HEK293 (cell line): ENCODE results near the gene RALGAPA2.

Experiments
- FEZF1 ChIP-seq: fragments of 450-650 bp; formaldehyde crosslinking; IDR thresholded peaks from 2 replicates; pipeline ENCODE4 v1.5.1; 2016; ENCODE audit warnings: missing biosample characterization, missing genetic modification characterization
- HOXC10 ChIP-seq: sonication (generic); formaldehyde crosslinking; IDR thresholded peaks from 2 replicates; pipeline ENCODE4 v1.8.1; 2023; ENCODE audit warnings: mild to moderate bottlenecking, missing genetic modification reagents
- KLF1 ChIP-seq: fragments of 450-650 bp; formaldehyde crosslinking; IDR thresholded peaks from 2 replicates; pipeline ENCODE4 v1.5.1; 2016; ENCODE audit warnings: missing biosample characterization, missing genetic modification characterization
- MZF1 ChIP-seq: fragments of 450-650 bp; formaldehyde crosslinking; IDR thresholded peaks from 2 replicates; pipeline ENCODE4 v1.5.1; 2017; ENCODE audit warnings: missing biosample characterization, missing genetic modification characterization, borderline replicate concordance
- ZBTB21 ChIP-seq: fragments of 450-650 bp; formaldehyde crosslinking; IDR thresholded peaks from 2 replicates; pipeline ENCODE4 v1.5.1; 2017; ENCODE audit warnings: missing biosample characterization, missing genetic modification characterization
- ZBTB44 ChIP-seq: fragments of 450-650 bp; IDR thresholded peaks from 2 replicates; pipeline ENCODE4 v1.5.1; 2018; ENCODE audit warnings: missing biosample characterization, mild to moderate bottlenecking, missing genetic modification characterization
- ZBTB8A ChIP-seq: fragments of 450-650 bp; formaldehyde crosslinking; IDR thresholded peaks from 2 replicates; pipeline ENCODE4 v1.5.1; 2016; ENCODE audit warnings: missing biosample characterization, missing genetic modification characterization
- ZFHX2 ChIP-seq: fragments of 450-650 bp; formaldehyde crosslinking; conservative IDR thresholded peaks from 2 replicates; pipeline ENCODE4 v1.5.1; 2016; ENCODE audit warnings: missing biosample characterization, missing genetic modification characterization
- ZFP37 ChIP-seq: fragments of 450-650 bp; formaldehyde crosslinking; IDR thresholded peaks from 2 replicates; pipeline ENCODE4 v1.5.1; 2016; ENCODE audit warnings: missing biosample characterization, missing genetic modification characterization
- ZFP69B ChIP-seq: fragments of 450-650 bp; formaldehyde crosslinking; IDR thresholded peaks from 2 replicates; pipeline ENCODE4 v1.5.1; 2016; ENCODE audit warnings: missing biosample characterization, missing genetic modification characterization
- ZNF112 ChIP-seq: fragments of 450-650 bp; formaldehyde crosslinking; IDR thresholded peaks from 2 replicates; pipeline ENCODE4 v1.5.0; 2017; ENCODE audit warnings: missing biosample characterization, missing genetic modification characterization
- ZNF138 ChIP-seq: fragments of 450-650 bp; formaldehyde crosslinking; IDR thresholded peaks from 2 replicates; pipeline ENCODE4 v1.5.1; 2016; ENCODE audit warnings: missing biosample characterization, missing genetic modification characterization, borderline replicate concordance
- ZNF16 ChIP-seq: fragments of 450-650 bp; formaldehyde crosslinking; IDR thresholded peaks from 2 replicates; pipeline ENCODE4 v1.5.1; 2016; ENCODE audit warnings: low read depth, missing biosample characterization, missing genetic modification characterization
- ZNF223 ChIP-seq: fragments of 450-650 bp; formaldehyde crosslinking; IDR thresholded peaks from 2 replicates; pipeline ENCODE4 v1.5.1; 2016; ENCODE audit warnings: missing biosample characterization, missing genetic modification characterization
- ZNF302 ChIP-seq: fragments of 450-650 bp; formaldehyde crosslinking; IDR thresholded peaks from 2 replicates; pipeline ENCODE4 v1.5.1; 2016; ENCODE audit warnings: missing biosample characterization, missing genetic modification characterization, low read depth
- ZNF335 ChIP-seq: fragments of 450-650 bp; formaldehyde crosslinking; conservative IDR thresholded peaks from 2 replicates; pipeline ENCODE4 v1.5.1; 2016; ENCODE audit warnings: missing biosample characterization, missing genetic modification characterization
- ZNF354C ChIP-seq: fragments of 450-650 bp; formaldehyde crosslinking; IDR thresholded peaks from 2 replicates; pipeline ENCODE4 v1.5.1; 2016; ENCODE audit warnings: missing biosample characterization, missing genetic modification characterization, low read depth, borderline replicate concordance
- ZNF366 ChIP-seq: fragments of 450-650 bp; formaldehyde crosslinking; conservative IDR thresholded peaks from 2 replicates; pipeline ENCODE4 v1.5.1; 2016; ENCODE audit warnings: missing biosample characterization, missing genetic modification characterization
- ZNF394 ChIP-seq: fragments of 450-650 bp; formaldehyde crosslinking; IDR thresholded peaks from 2 replicates; pipeline ENCODE4 v1.5.1; 2016; ENCODE audit warnings: missing biosample characterization, missing genetic modification characterization, mild to moderate bottlenecking, moderate library complexity, borderline replicate concordance
- ZNF571 ChIP-seq: fragments of 450-650 bp; formaldehyde crosslinking; IDR thresholded peaks from 2 replicates; pipeline ENCODE4 v1.5.0; 2017; ENCODE audit warnings: missing biosample characterization, missing genetic modification characterization
- ZNF585B ChIP-seq: fragments of 450-650 bp; formaldehyde crosslinking; IDR thresholded peaks from 2 replicates; pipeline ENCODE4 v1.5.1; 2016; ENCODE audit warnings: missing biosample characterization, missing genetic modification characterization
- ZNF629 ChIP-seq: fragments of 450-650 bp; formaldehyde crosslinking; IDR thresholded peaks from 2 replicates; pipeline ENCODE4 v1.5.1; 2017; ENCODE audit warnings: missing biosample characterization, missing genetic modification characterization
- ZNF658 ChIP-seq: fragments of 450-650 bp; formaldehyde crosslinking; IDR thresholded peaks from 2 replicates; pipeline ENCODE4; 2016; ENCODE audit warnings: missing biosample characterization, missing genetic modification characterization
- ZNF677 ChIP-seq: fragments of 450-650 bp; IDR thresholded peaks from 2 replicates; pipeline ENCODE4 v1.5.0; 2018; ENCODE audit warnings: missing biosample characterization, mild to moderate bottlenecking, missing genetic modification characterization, moderate library complexity
- ZSCAN16 ChIP-seq: fragments of 450-650 bp; formaldehyde crosslinking; IDR thresholded peaks from 2 replicates; pipeline ENCODE4 v1.5.1; 2016; ENCODE audit warnings: missing biosample characterization, missing genetic modification characterization
- ZSCAN18 ChIP-seq: fragments of 450-650 bp; formaldehyde crosslinking; IDR thresholded peaks from 2 replicates; pipeline ENCODE4 v1.5.1; 2016; ENCODE audit warnings: missing biosample characterization, missing genetic modification characterization
- TF ChIP-seq, protein P1 (sequence below): fragments of 450-650 bp; IDR thresholded peaks from 2 replicates; pipeline ENCODE4 v1.5.1; 2018; ENCODE audit warnings: missing biosample characterization, missing genetic modification characterization

RALGAPA2 gene

GRCh38 chr20:20407891-20408805 lies 304.3 kb downstream of the RALGAPA2 start (continued):
- TF ChIP-seq ZNF112 (tag by site-specific recombination) (no peak), ZBTB21 (tag by site-specific recombination) (peak; percentile 74), ZNF571 (no peak), ZFP69B (tag by site-specific recombination) (no peak), ZNF394 (tag by site-specific recombination) (peak; percentile 20; the same call in 1 of the 2 replicates), ZNF16 (tag by site-specific recombination) (no peak), ZFP37 (no peak), KLF1 (tag by site-specific recombination) (no peak), ZNF302 (tag by site-specific recombination) (no peak), ZNF223 (tag by site-specific recombination) (no peak), FEZF1 (tag by site-specific recombination) (no peak), MZF1 (tag by site-specific recombination) (0 out of 2 replicates have a peak, but pooled peaks have one; percentile 26), ZNF629 (peak; percentile 90), ZNF138 (tag by site-specific recombination) (no peak), ZNF366 (tag by site-specific recombination) (0 out of 2 replicates have a peak, but pooled peaks have one; percentile 35), ZBTB44 (tag by site-specific recombination) (peak; percentile 70; the same call in 1 of the 2 replicates), ZFHX2 (no peak), ZSCAN18 (tag by site-specific recombination) (no peak), ZNF354C (tag by site-specific recombination) (no peak), ZBTB8A (tag by site-specific recombination) (0 out of 2 replicates have a peak, but pooled peaks have one; percentile 13), HOXC10 (CRISPR knock-in tag) (no peak), ZNF585B (tag by site-specific recombination) (no peak), ZNF658 (no peak), ZSCAN16 (no peak), ZNF677 (tag by site-specific recombination) (no peak), ZNF335 (0 out of 2 replicates have a peak, but pooled peaks have one; percentile 20)
- TF ChIP-seq, protein P1, sequence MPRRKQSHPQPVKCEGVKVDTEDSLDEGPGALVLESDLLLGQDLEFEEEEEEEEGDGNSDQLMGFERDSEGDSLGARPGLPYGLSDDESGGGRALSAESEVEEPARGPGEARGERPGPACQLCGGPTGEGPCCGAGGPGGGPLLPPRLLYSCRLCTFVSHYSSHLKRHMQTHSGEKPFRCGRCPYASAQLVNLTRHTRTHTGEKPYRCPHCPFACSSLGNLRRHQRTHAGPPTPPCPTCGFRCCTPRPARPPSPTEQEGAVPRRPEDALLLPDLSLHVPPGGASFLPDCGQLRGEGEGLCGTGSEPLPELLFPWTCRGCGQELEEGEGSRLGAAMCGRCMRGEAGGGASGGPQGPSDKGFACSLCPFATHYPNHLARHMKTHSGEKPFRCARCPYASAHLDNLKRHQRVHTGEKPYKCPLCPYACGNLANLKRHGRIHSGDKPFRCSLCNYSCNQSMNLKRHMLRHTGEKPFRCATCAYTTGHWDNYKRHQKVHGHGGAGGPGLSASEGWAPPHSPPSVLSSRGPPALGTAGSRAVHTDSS (tag by site-specific recombination): 0 out of 2 replicates have a peak, but pooled peaks have one; percentile 15
